Inflammatory macrophage treated with lipopolysaccharide for 1 hour (primary cell): Measurements from ENCODE around the gene PIF1.
"Not testable (repeated sequence)": the region's sequence is repeated elsewhere in the genome, so short reads cannot be mapped to it uniquely, and the experiment has no call there.

Source experiments
- DNase-seq, 2 donors: peaks; one replicate each; pipeline ENCODE4 v3.0.0-alpha.2; 2020 to 2022

PIF1 gene

GRCh38 chr15:64809649-64810496, 15.6 kb downstream of the PIF1 start:
- DNase-seq, result peak; percentile 38 to 88

- DNase-seq, result no peak
Observed at GRCh38 chr15:64808785-64809453, 16.5 kb downstream of the PIF1 start.

DNA sequence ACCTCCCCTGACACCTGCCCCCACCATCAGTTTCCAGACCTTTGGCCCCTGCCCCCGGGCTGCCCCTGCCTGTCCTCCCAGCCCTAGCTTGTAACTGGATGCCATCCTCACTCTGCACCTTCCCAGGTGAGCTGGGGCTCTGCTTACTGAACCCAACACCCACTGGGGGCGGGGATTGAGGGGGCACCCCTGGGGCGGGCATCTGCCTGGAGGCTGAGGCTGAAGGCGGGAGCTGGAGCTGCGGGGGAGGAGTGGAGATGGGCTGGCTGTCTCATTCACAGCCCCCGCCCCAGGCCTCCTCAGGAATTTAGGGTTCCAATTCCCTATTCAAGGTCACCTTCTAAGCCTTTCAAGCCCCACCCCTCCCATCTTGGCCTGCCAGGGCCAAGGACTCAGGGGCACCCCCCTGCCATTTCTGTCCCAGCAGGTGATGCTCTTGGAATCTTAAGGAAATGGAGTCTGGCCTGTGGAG, 17.7 kb downstream of the PIF1 start:
- DNase-seq, result no peak

DNA sequence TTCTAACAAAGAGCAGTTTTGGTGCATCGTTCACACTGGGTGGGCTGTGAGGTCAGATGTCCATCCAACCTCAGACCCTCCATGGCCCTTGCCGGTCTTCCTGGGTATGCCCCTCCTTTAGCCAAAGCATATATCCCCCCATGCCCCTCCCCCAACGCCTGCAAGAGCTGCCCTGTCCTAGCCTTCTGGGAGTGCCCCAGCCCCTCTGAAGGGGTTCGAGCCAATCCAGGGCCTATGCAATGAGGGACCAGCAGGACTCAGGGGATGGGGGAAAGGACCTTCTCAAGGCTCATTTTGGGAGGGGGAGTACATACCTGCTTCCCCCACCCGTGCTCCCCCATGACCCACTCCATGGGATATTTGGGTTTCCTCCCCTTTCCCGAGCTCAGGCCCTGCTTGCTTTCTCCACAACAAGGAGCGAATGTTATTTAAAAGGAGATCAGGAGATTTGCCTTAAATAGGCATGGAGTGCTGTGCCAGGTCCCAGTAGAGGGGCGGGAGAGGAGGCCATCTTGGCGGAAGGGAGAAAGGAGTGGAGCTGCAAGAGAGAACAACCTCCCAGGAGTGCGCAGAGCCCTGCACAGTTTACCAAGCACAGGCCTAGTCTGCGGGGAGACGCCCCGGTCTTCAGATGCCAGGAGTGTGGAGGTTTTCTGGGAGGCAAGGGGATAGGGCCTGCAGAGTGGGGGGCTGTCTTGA, 18.2 kb downstream of the PIF1 start:
- no peak for DNase-seq

DNA sequence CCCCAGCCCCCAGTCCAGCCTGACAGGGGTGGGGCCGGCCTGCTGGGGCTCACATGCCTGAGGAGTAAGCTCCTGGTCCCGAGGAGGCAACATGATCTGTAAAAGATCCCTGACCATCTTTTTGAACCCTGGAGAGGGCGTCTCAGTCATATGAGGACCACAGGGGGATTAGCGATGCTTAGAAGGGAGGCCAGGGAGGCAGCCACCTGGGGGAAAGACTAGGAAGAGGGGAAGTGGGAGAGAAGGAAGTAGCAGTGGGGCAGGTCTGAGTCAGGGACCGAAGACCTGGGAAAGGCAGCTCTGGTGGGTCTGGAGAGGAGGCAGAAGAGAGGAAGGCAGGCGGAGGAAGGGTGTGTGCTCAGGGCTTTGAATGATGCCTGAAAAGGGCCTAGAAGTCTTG, 18.9 kb downstream of the PIF1 start:
- no peak for DNase-seq

- no peak for DNase-seq
Observed at GRCh38 chr15:64804619-64805018, 20.8 kb downstream of the PIF1 start.

DNA sequence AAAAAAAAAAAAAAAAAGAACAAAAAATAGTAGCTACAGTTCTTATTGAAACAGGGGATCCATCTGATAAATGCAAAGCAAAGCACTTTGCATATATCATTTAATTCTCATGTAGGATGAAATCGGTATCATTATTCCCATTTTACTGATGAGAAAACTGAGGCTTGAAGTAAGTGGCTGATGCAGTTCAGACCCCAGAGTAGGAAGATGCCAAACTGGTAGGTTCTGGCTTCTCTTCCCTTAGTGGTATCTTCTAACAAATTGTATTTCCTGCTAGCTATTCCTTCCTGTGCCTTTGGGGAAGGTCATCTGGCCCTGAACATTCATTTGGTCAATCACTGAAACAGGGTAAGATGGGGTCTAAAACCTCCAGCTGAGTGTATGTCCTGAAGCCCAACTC, 21.9 kb downstream of the PIF1 start:
- DNase-seq, result no peak

GRCh38 chr15:64800476-64800875, 25.0 kb downstream of the PIF1 start:
- DNase-seq, result peak in 1 of 2 donors; percentile 10

- DNase-seq, result not testable (repeated sequence)
Observed at GRCh38 chr15:64798905-64799304, 26.5 kb downstream of the PIF1 start.

DNA sequence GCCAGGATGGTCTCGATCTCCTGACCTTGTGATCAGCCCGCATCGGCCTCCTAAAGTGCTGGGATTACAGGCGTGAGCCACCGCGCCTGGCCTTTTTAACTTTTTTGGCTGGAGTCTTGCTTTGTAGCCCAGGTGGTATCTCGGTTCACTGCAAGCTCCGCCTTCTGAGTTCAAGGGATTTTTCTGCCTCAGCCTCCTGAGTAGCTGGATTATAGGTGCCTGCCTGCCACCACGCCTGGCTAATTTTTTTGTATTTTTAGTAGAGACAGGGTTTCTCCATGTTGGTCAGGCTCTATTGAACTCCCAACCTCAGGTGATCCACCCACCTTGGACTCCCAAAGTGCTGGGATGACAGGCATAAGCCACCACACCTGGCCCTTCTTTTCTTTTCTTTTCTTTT, 29.5 kb downstream of the PIF1 start:
- DNase-seq, result not testable (repeated sequence)

- not testable (repeated sequence) for DNase-seq
Observed at GRCh38 chr15:64795299-64795698, 30.1 kb downstream of the PIF1 start.

- no peak for DNase-seq
Observed at GRCh38 chr15:64792282-64792681, 33.2 kb downstream of the PIF1 start.

DNA sequence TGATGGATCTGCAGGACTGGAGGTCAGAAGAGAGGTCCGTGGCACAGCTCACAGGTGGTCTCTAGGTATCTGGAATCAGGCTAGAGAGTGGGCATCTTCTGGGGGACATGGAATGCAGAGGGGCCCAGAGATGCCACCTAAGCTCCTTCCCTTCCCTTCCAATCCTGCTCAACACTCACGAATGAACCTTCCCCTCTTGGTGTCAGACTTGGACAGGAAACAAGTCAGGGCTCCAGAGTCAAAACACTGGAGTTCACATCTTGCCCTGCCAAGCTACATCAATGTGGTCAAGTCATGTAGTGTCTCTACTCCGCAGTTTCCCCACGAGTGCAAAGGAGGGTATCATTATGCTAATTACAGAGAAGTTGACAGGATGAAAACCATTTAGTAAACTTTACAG, 34.0 kb downstream of the PIF1 start:
- no peak for DNase-seq

- DNase-seq, result no peak
Observed at GRCh38 chr15:64783796-64784195, 41.7 kb downstream of the PIF1 start.

DNA sequence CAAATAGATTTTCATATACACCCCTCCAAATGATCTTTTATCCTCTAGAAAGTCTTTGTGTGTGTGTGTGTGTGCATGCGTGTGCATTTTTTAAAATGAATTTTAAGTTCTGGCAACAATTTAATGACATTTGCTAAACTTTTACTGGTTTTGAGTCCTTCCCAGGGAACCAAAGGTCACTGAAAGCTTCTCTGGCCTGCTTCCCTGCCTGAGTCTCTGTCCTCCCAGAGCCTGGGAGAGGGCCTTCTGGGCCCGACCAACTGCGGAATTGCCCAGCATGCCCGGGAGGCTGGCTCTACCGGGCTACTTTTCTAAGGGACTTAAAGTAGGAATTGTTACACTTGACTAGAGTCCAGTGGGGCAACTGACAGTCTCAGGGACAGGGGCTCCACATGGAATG, 42.7 kb downstream of the PIF1 start:
- DNase-seq, result no peak

DNA sequence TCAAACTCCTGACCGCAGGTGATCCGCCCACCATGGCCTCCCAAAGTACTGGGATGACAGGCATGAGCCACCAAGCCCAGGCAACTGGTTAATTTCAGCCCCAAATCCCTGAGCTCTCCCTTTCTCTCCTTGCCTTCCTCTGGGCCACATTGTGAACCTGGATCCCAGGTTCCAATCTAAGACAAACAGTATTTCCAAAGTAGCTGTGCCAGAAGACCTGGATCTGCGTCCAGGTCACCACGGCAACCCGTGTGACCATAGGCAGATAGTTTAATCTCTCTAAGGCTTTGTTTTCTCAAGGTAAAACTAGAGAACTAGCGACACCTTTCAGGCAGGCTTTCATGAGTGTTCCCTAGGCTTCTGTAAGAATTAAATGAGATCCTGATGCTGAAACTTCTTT, 44.1 kb downstream of the PIF1 start:
- no peak for DNase-seq

- no peak for DNase-seq
Observed at GRCh38 chr15:64780600-64781156, 44.8 kb downstream of the PIF1 start.

DNA sequence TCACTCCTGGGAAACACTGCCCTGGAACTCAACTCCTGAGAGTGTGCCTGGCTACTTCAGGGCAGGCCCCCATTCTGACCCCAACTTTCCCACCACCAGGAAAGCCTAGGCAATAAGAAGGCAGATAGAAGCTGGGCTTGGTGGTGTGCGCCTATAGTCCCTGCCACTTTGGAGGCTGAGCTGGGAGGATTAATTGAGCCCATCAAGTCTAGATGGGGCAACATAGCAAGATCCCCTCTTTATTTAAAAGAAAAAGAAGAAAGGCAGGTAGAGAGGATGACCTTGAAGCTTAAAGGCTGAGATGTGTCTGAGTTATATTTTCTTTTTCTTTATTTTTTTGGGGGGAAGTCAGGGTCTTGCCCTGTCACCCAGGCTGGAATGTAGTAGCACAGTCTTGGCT, 45.8 kb downstream of the PIF1 start:
- DNase-seq, result no peak

- no peak for DNase-seq
Observed at GRCh38 chr15:64779024-64779423, 46.4 kb downstream of the PIF1 start.

- no peak for DNase-seq
Observed at GRCh38 chr15:64776402-64776786, 49.1 kb downstream of the PIF1 start.

DNA sequence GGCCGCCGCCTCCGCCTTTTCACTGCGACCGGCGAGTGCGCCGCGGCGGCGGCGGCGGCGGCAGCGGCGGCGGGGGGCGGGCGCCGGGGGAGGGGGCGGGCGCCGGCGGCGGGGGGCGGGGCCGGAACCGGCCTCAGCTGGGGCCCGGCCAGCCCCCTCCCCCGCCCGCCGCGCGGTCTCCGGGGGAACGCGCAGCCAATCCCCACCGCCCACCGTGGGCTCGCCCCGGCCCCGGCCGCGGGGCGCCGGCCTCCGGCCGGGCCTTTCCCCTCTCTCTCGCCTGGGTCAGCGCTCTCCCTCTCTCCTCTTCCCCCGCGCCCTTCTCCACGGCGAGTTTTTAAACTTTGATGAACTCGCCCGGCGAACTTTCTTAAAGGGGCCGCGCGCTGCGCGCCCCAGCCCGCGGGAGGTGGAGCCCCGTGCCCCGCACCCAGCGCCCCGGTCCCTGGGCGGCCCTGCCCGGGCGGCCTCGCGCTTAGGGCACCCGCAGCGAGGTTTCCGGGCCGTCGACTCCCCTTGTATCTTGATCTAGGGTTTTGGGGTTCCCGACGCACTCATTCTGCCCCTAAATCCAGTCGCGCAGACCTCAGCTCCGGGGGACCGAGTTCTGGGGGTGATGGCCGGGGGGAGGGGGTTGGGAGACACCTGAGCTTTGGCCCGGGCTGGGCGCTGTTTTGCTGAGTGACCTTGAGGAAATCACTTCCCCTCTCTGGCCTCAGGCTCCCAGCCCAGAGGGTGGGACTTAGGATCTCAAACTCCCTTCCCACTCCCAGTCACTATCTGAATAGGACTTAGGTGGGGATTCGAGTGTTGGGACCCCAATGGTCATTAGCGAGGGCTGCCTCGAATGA, 49.7 kb downstream of the PIF1 start, which contains the start of gene RBPMS2:
TSS of gene RBPMS2 (minus strand) at position 39 of the 851 bp plus-strand sequence. CDS start 270 bp downstream, outside the sequence.
- peak in 1 of 2 donors; percentile 5 for DNase-seq
